Stomach (tissue), 4 donors: ENCODE measurements around the gene XRCC4.

Experiments used
- EP300 ChIP-seq: sonication (generic); formaldehyde crosslinking; IDR thresholded peaks from one replicate; pipeline ENCODE4 v1.6.1; 2017; ENCODE audit warnings: antibody characterized with exemption
- POLR2A ChIP-seq, 4 donors: fragments of 450-650 bp; IDR thresholded peaks; one replicate each; pipeline ENCODE4 v1.6.1; 2016; ENCODE audit warnings: antibody characterized with exemption in 4 of 4, control low read depth in 2 of 4, mild to moderate bottlenecking in 1 of 4, moderate library complexity in 1 of 4
- POLR2AphosphoS5 ChIP-seq, 3 donors: sonication (generic); formaldehyde crosslinking; IDR thresholded peaks; one replicate each; pipeline ENCODE4 v1.6.1; 2016; ENCODE audit warnings: antibody characterized with exemption in 3 of 3
- TF ChIP-seq, protein P1 (sequence below), 7 experiments: fragments of 450-650 bp in 4 of 7; fragments of 200-600 bp in 3 of 7; sonication (generic) in 3 of 7; IDR thresholded peaks; one replicate each; pipeline ENCODE4 v1.5.1; 2016 to 2019; ENCODE audit warnings: antibody characterized with exemption in 7 of 7, control low read depth in 2 of 7, mild to moderate bottlenecking in 1 of 7

DNA sequence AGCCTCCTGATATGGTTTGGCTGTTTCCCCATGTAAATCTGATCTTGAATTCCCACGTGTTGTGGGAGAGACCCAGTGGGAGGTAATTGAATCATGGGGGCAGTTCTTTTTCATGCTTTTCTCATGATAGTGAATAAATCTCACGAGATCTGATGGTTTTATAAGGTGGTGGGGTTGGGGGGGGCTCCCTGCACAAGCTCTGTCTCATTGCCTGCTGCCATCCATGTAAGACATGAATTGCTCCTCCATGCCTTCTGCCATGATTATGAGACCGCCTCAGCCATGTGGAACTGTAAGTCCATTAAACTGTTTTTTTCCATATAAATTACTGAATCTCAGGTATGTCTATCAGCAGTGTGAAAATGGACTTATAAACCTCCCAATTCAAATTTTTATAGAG, 12.8 kb downstream of the XRCC4 start:
- TF ChIP-seq, protein P1, sequence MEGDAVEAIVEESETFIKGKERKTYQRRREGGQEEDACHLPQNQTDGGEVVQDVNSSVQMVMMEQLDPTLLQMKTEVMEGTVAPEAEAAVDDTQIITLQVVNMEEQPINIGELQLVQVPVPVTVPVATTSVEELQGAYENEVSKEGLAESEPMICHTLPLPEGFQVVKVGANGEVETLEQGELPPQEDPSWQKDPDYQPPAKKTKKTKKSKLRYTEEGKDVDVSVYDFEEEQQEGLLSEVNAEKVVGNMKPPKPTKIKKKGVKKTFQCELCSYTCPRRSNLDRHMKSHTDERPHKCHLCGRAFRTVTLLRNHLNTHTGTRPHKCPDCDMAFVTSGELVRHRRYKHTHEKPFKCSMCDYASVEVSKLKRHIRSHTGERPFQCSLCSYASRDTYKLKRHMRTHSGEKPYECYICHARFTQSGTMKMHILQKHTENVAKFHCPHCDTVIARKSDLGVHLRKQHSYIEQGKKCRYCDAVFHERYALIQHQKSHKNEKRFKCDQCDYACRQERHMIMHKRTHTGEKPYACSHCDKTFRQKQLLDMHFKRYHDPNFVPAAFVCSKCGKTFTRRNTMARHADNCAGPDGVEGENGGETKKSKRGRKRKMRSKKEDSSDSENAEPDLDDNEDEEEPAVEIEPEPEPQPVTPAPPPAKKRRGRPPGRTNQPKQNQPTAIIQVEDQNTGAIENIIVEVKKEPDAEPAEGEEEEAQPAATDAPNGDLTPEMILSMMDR (IDR thresholded peaks at IDR 0.05) = no peak
- no peak for TF ChIP-seq POLR2A (IDR thresholded peaks at IDR 0.05)
- TF ChIP-seq EP300 = no peak
- TF ChIP-seq POLR2AphosphoS5 (IDR thresholded peaks at IDR 0.05) = no peak
